ENCODE measurements around the gene PSTK. TPM values are rescaled to one million over a fixed set of nuclear protein-coding genes. Genes with fewer than 3 reads are reported as not detected.

PSTK gene
- polyA plus RNA-seq, 1 donor (not counting 4 experiments of a cell fraction or from before 2014, with no cell fraction given), result 5.6 TPM

DNA sequence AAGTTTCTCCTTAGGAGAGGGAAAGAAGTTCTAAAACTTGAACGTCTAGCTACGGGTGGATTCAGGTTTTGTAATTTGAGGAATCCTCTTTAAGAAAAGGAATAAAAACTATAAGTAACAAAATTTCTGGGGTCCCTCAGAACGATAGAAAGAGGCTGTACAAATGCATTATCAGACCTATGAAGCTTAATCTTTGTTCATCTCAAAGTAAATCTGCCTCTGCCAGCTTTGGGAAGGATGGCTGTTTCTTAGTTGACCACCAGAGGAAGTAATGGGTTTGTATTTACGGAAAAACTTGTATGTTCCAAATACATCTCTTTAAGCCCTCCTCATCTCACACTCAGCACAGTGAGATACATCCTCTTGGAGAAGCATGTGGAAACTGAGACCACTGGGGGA lies 864 bp downstream of the PSTK start:
- H3K79me2 ChIP-seq (ENCODE audit: control insufficient read depth, insufficient read depth, low read length), result no peaks in the 10 kb centered on the region
- dilution Hi-C loops (cut with MboI; ENCODE audit: extremely low pct_ligation_motif_present, low sequenced_read_pairs), result no loop called here
- peak overlapping the region; percentile 34 for H3K27ac ChIP-seq (ENCODE audit: control insufficient read depth, insufficient read depth, low read length)
- H3K9me1 ChIP-seq (ENCODE audit: control insufficient read depth, extremely low read depth, insufficient read depth, low read length), result no peaks in the 10 kb centered on the region
- H3K4me2 ChIP-seq (ENCODE audit: control insufficient read depth, extremely low read depth, insufficient read depth, low read depth, low read length), result peak overlapping the region; percentile 82
- H4K20me1 ChIP-seq (ENCODE audit: control insufficient read depth, extremely low read depth, insufficient read depth, low read length), result no peaks in the 10 kb centered on the region
- peak overlapping the region; percentile 52 to 83 (median 61) for H3K4me3 ChIP-seq (ENCODE audit: control insufficient read depth in 2 of 3, extremely low read depth in 1 of 3, insufficient read depth in 2 of 3, low read depth in 1 of 3, low read length in 3 of 3)
- FAIRE-seq, result no peak
- TF ChIP-seq, protein P1, sequence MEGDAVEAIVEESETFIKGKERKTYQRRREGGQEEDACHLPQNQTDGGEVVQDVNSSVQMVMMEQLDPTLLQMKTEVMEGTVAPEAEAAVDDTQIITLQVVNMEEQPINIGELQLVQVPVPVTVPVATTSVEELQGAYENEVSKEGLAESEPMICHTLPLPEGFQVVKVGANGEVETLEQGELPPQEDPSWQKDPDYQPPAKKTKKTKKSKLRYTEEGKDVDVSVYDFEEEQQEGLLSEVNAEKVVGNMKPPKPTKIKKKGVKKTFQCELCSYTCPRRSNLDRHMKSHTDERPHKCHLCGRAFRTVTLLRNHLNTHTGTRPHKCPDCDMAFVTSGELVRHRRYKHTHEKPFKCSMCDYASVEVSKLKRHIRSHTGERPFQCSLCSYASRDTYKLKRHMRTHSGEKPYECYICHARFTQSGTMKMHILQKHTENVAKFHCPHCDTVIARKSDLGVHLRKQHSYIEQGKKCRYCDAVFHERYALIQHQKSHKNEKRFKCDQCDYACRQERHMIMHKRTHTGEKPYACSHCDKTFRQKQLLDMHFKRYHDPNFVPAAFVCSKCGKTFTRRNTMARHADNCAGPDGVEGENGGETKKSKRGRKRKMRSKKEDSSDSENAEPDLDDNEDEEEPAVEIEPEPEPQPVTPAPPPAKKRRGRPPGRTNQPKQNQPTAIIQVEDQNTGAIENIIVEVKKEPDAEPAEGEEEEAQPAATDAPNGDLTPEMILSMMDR (optimal IDR thresholded peaks at IDR 0.05 in 1 of 3, IDR thresholded peaks at IDR 0.05 in 1 of 3, conservative IDR thresholded peaks at IDR 0.05 in 1 of 3; ENCODE audit: extremely low read depth in 1 of 3, insufficient read depth in 2 of 3, low read length in 3 of 3), result peak in 2 of 3 experiments; percentile 28 to 58
- no peak for TF ChIP-seq EZH2 (IDR thresholded peaks at IDR 0.05; ENCODE audit: low read length)
- H3K9ac ChIP-seq (ENCODE audit: control insufficient read depth, extremely low read depth, insufficient read depth, low read length), result peak overlapping the region; percentile 91
- H3K27me3 ChIP-seq (ENCODE audit: control insufficient read depth, extremely low read depth, insufficient read depth, low read length), result no peaks in the 10 kb centered on the region
- H3K4me1 ChIP-seq (ENCODE audit: control insufficient read depth, extremely low read depth, insufficient read depth, low read length), result peaks cover 5% of the 10 kb centered on the region
- no peak for DNase-seq (ENCODE audit: low read depth, low spot score)
- peak overlapping the region; percentile 61 for H2AFZ ChIP-seq (ENCODE audit: control insufficient read depth, low read length)
- no peaks in the 10 kb centered on the region for H3K9me3 ChIP-seq (ENCODE audit: control insufficient read depth, low read depth, low read length)
- peaks cover 2 to 6% of the 10 kb centered on the region in 2 experiments for H3K36me3 ChIP-seq (ENCODE audit: control insufficient read depth in 2 of 2, extremely low read depth in 1 of 2, insufficient read depth in 2 of 2, low read length in 2 of 2)

DNA sequence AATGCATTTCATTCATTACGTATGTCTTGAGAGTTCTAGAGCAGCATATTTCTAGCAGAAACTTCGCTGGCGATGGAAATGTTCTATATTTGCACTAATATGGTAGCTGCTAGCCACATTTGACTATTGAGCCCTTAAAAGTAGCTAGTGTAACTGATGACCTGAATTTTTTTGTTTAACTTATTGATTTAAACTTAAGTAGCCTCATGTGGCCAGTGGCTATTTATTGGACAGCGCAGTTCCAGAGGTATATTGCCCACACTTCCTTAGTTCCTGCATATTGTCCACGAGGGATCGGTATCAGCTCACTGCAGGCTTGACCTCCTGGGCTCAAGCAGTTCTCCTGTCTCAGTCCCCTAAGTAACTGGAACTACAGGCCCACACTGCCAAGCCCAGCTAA lies 3.7 kb downstream of the PSTK start:
- Histone ChIP-seq H3K9ac (ENCODE audit: control insufficient read depth, extremely low read depth, insufficient read depth, low read length) (no peak overlapping the region), H3K4me1 (ENCODE audit: control insufficient read depth, extremely low read depth, insufficient read depth, low read length) (peaks cover 5% of the 10 kb centered on the region), H2AFZ (ENCODE audit: control insufficient read depth, low read length) (no peak overlapping the region), H3K9me3 (ENCODE audit: control insufficient read depth, low read depth, low read length) (no peaks in the 10 kb centered on the region), H3K27ac (ENCODE audit: control insufficient read depth, insufficient read depth, low read length) (no peak overlapping the region), H3K4me2 (ENCODE audit: control insufficient read depth, extremely low read depth, insufficient read depth, low read depth, low read length) (no peak overlapping the region), H4K20me1 (ENCODE audit: control insufficient read depth, extremely low read depth, insufficient read depth, low read length) (no peaks in the 10 kb centered on the region), H3K79me2 (ENCODE audit: control insufficient read depth, insufficient read depth, low read length) (no peaks in the 10 kb centered on the region), H3K36me3 (ENCODE audit: control insufficient read depth in 2 of 2, extremely low read depth in 1 of 2, insufficient read depth in 2 of 2, low read length in 2 of 2) (peaks cover 2 to 8% of the 10 kb centered on the region in 2 experiments), H3K9me1 (ENCODE audit: control insufficient read depth, extremely low read depth, insufficient read depth, low read length) (no peaks in the 10 kb centered on the region), H3K27me3 (ENCODE audit: control insufficient read depth, extremely low read depth, insufficient read depth, low read length) (no peaks in the 10 kb centered on the region), H3K4me3 (ENCODE audit: control insufficient read depth in 2 of 3, extremely low read depth in 1 of 3, insufficient read depth in 2 of 3, low read depth in 1 of 3, low read length in 3 of 3) (no peak overlapping the region)
- FAIRE-seq (no peak), DNase-seq (ENCODE audit: low read depth, low spot score) (no peak)
- TF ChIP-seq, protein P1 (optimal IDR thresholded peaks at IDR 0.05 in 1 of 3, IDR thresholded peaks at IDR 0.05 in 1 of 3, conservative IDR thresholded peaks at IDR 0.05 in 1 of 3; ENCODE audit: extremely low read depth in 1 of 3, insufficient read depth in 2 of 3, low read length in 3 of 3), result no peak
- no peak for TF ChIP-seq EZH2 (IDR thresholded peaks at IDR 0.05; ENCODE audit: low read length)
- dilution Hi-C loops (cut with MboI; ENCODE audit: extremely low pct_ligation_motif_present, low sequenced_read_pairs), result no loop called here

Data from keratinocyte (primary cell).